HG03039 (cell line): Measurements from ENCODE around the gene ZNF571.
A peak's percentile ranks its signal among the peaks of the same experiment; 100 is the strongest.

Source experiments
- ATAC-seq: cut with Tn5 transposase; IDR thresholded peaks from one replicate; pipeline ENCODE4 v1.9.1; 2021; ENCODE audit warnings: mild to moderate bottlenecking, moderate library complexity; ENCODE audit not compliant: unreplicated experiment

ZNF571 gene

GRCh38 chr19:37594304-37594981 is at the start of gene ZNF571, which contains the start of gene ZNF540:
ZNF571 (minus strand) TSS chr19:37594792; CDS start chr19:37586676, 8,116 bp downstream.
ZNF540 (plus strand) TSS chr19:37594876; CDS start chr19:37598448, 3,572 bp downstream.
- ATAC-seq, result peak; percentile 89

- no peak for ATAC-seq
Observed at GRCh38 chr19:37635076-37636056, 40.8 kb upstream of the ZNF571 start.

GRCh38 chr19:37594982-37595382 is 390 bp upstream of the ZNF571 start:
- ATAC-seq, result peak; percentile 25

GRCh38 chr19:37593996-37594303 is 642 bp downstream of the ZNF571 start:
- peak; percentile 6 for ATAC-seq

GRCh38 chr19:37583340-37583739 is 11.3 kb downstream of the ZNF571 start:
- no peak for ATAC-seq

- ATAC-seq, result no peak
Observed at GRCh38 chr19:37572203-37572602, 22.4 kb downstream of the ZNF571 start.

- ATAC-seq, result no peak
Observed at GRCh38 chr19:37565370-37565669, 29.3 kb downstream of the ZNF571 start.

GRCh38 chr19:37564624-37565369 is 29.8 kb downstream of the ZNF571 start:
- no peak for ATAC-seq

GRCh38 chr19:37563518-37563917 is 31.1 kb downstream of the ZNF571 start:
- no peak for ATAC-seq

- no peak for ATAC-seq
Observed at GRCh38 chr19:37551129-37551993, 43.2 kb downstream of the ZNF571 start.

- ATAC-seq, result no peak
Observed at GRCh38 chr19:37537391-37537947, 57.1 kb downstream of the ZNF571 start.

GRCh38 chr19:37519890-37520289 is 74.7 kb downstream of the ZNF571 start:
- no peak for ATAC-seq
